Subcutaneous abdominal adipose tissue (tissue), 5 donors: Measurements from ENCODE around the gene SH3PXD2A.
"Not testable (repeated sequence)": the region's sequence is repeated elsewhere in the genome, so short reads cannot be mapped to it uniquely, and the experiment has no call there.

Experiments used
- H3K27ac ChIP-seq: one replicate; pipeline ENCODE4 v1.7.0; 2013; ENCODE audit warnings: low read depth, mild to moderate bottlenecking, inconsistent platforms, low read length, moderate library complexity
- H3K27me3 ChIP-seq, 5 donors: one replicate each; pipeline ENCODE4 v1.7.0; 2013; ENCODE audit warnings: low read length in 5 of 5, inconsistent platforms in 1 of 5; ENCODE audit not compliant: control insufficient read depth in 5 of 5, insufficient read depth in 4 of 5
- H3K36me3 ChIP-seq, 5 donors: one replicate each; pipeline ENCODE4 v1.7.0; 2013; ENCODE audit warnings: low read length in 5 of 5; ENCODE audit not compliant: control insufficient read depth in 5 of 5, insufficient read depth in 5 of 5
- H3K4me1 ChIP-seq, 5 donors: one replicate each; pipeline ENCODE4 v1.7.0; 2013; ENCODE audit warnings: low read length in 5 of 5, mild to moderate bottlenecking in 3 of 5, moderate library complexity in 1 of 5; ENCODE audit not compliant: control insufficient read depth in 5 of 5, insufficient read depth in 5 of 5
- H3K4me3 ChIP-seq, 5 donors: one replicate each; pipeline ENCODE4 v1.7.0; 2013; ENCODE audit warnings: low read length in 5 of 5, low read depth in 1 of 5
- H3K9ac ChIP-seq, 5 donors: one replicate each; pipeline ENCODE4 v1.7.0; 2013; ENCODE audit warnings: low read length in 5 of 5, mild to moderate bottlenecking in 4 of 5, moderate library complexity in 3 of 5
- H3K9me3 ChIP-seq, 5 donors: one replicate each; pipeline ENCODE4 v1.7.0; 2013; ENCODE audit warnings: low read length in 5 of 5; ENCODE audit not compliant: control insufficient read depth in 5 of 5
- donor health status: healthy.
- donor health status: healthy.
- donor health status: healthy.
- donor health status: healthy.
- donor health status: healthy.

The SH3PXD2A gene

GRCh38 chr10:103760233-103760632 lies 95.1 kb downstream of the SH3PXD2A start:
- H3K27me3 ChIP-seq, H3K36me3 ChIP-seq, H3K9me3 ChIP-seq, H3K4me3 ChIP-seq: not testable (repeated sequence)
- peaks cover 13 to 85% (median 62%) of the 10 kb centered on the region in 5 donors for H3K4me1 ChIP-seq
- peak overlapping the region; percentile 69 for H3K27ac ChIP-seq
- peak overlapping the region in 1 of 5 donors; percentile 18 for H3K9ac ChIP-seq

DNA sequence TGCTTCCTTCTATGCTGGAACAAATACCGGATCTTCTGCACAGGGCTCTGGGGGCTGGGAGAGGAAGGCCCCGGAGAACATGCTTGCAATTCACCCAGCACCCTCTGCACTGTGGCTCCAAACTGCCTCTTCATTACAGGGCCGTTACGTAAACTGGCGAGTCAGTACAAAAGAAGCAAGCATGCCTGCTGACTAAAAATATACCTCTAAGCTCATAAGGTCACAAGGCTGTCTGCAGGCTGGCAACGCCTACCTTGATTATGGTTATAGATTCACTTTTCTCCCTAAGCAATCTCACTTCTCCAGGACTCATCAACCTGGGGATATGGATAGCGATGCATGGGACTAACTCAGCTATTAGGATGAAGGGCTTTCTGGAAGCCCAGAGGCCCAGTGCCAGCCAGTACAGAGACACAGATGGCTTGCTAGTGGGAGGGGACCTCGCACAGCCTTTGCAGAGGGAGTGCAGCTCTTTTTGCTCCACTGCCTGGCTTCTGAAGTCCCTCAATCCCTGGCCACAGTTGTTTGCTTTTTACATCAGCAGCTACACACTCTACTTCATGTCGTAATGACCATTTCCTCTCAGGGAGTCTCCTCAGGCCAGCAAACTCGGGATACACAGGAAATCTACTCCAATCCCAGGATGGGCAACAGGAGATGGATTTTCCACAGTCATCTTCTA lies 96.1 kb downstream of the SH3PXD2A start:
- Histone ChIP-seq H3K9ac (no peak overlapping the region), H3K36me3 (no peaks in the 10 kb centered on the region), H3K4me1 (peaks cover 13 to 76% (median 60%) of the 10 kb centered on the region in 5 donors), H3K27ac (peak overlapping the region; percentile 69), H3K9me3 (no peaks in the 10 kb centered on the region), H3K27me3 (peaks cover 0 to 2% (median 0%) of the 10 kb centered on the region in 5 donors), H3K4me3 (peak overlapping the region in 1 of 5 donors; percentile 2)

- H3K36me3 ChIP-seq = no peaks in the 10 kb centered on the region
- H3K27ac ChIP-seq = peak overlapping the region; percentile 69
- H3K9me3 ChIP-seq = no peaks in the 10 kb centered on the region
- H3K27me3 ChIP-seq = no peaks in the 10 kb centered on the region
- no peak overlapping the region for H3K9ac ChIP-seq
- no peak overlapping the region for H3K4me3 ChIP-seq
- peaks cover 11 to 66% (median 53%) of the 10 kb centered on the region in 5 donors for H3K4me1 ChIP-seq
Observed at GRCh38 chr10:103758294-103758681, 97.1 kb downstream of the SH3PXD2A start.

- Histone ChIP-seq H3K27me3 (no peaks in the 10 kb centered on the region), H3K9me3 (no peaks in the 10 kb centered on the region), H3K27ac (peak overlapping the region; percentile 69), H3K36me3 (no peaks in the 10 kb centered on the region), H3K4me3 (no peak overlapping the region), H3K9ac (peak overlapping the region in 1 of 5 donors; percentile 9), H3K4me1 (peaks cover 10 to 60% (median 47%) of the 10 kb centered on the region in 5 donors)
Observed at GRCh38 chr10:103757531-103758293, 97.7 kb downstream of the SH3PXD2A start.

GRCh38 chr10:103756277-103756869 lies 99.0 kb downstream of the SH3PXD2A start:
- H3K9me3 ChIP-seq = peaks cover 0 to 5% (median 0%) of the 10 kb centered on the region in 5 donors
- no peaks in the 10 kb centered on the region for H3K27me3 ChIP-seq
- no peak overlapping the region for H3K9ac ChIP-seq
- H3K4me3 ChIP-seq = no peak overlapping the region
- peaks cover 10 to 49% (median 38%) of the 10 kb centered on the region in 5 donors for H3K4me1 ChIP-seq
- H3K27ac ChIP-seq = no peak overlapping the region
- H3K36me3 ChIP-seq = no peaks in the 10 kb centered on the region

GRCh38 chr10:103752680-103753248 lies 102.6 kb downstream of the SH3PXD2A start:
- Histone ChIP-seq H3K27me3 (no peaks in the 10 kb centered on the region), H3K36me3 (no peaks in the 10 kb centered on the region), H3K4me3 (no peak overlapping the region), H3K9ac (no peak overlapping the region), H3K9me3 (peaks cover 0 to 5% (median 0%) of the 10 kb centered on the region in 5 donors), H3K27ac (no peak overlapping the region), H3K4me1 (peaks cover 4 to 17% (median 10%) of the 10 kb centered on the region in 5 donors)

DNA sequence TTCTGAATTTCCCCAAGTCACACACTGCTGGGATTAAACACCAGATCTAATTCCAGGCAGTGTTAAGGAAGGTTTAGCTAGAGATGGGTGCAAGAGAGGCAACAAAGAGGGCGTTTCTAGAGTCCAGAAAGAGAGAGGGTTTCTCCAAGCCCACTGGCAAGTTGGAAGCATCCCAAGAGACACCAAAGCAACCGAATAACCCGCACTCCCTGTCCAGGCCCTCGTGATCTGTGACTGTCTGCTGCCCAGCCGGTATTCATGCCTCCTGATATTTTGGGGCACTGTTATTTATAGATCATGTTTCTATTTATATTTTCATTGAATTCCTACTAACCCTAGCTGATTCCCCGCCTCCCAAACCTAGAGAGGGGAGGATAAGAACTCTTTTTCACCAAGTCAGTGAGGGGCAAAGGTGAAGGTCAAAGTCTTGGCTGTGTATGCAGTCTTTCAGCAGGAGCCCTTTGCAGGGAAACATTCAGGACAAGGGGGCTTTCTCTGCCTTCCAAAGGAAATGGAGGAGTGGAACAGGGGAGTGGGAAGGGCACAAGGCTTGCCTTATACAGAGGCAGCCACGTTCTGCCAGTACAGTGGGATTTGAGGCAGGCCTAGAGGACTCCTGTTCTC lies 103.6 kb downstream of the SH3PXD2A start:
- no peaks in the 10 kb centered on the region for H3K27me3 ChIP-seq
- H3K27ac ChIP-seq = no peak overlapping the region
- no peaks in the 10 kb centered on the region for H3K36me3 ChIP-seq
- peaks cover 0 to 5% (median 0%) of the 10 kb centered on the region in 5 donors for H3K9me3 ChIP-seq
- no peak overlapping the region for H3K9ac ChIP-seq
- peaks cover 0 to 15% (median 2%) of the 10 kb centered on the region in 5 donors for H3K4me1 ChIP-seq
- no peak overlapping the region for H3K4me3 ChIP-seq

- Histone ChIP-seq H3K9me3 (peaks cover 0 to 5% (median 0%) of the 10 kb centered on the region in 5 donors), H3K27ac (no peak overlapping the region), H3K27me3 (no peaks in the 10 kb centered on the region), H3K9ac (no peak overlapping the region), H3K4me1 (peaks cover 0 to 14% (median 0%) of the 10 kb centered on the region in 5 donors), H3K4me3 (no peak overlapping the region), H3K36me3 (no peaks in the 10 kb centered on the region)
Observed at GRCh38 chr10:103750836-103751235, 104.5 kb downstream of the SH3PXD2A start.

DNA sequence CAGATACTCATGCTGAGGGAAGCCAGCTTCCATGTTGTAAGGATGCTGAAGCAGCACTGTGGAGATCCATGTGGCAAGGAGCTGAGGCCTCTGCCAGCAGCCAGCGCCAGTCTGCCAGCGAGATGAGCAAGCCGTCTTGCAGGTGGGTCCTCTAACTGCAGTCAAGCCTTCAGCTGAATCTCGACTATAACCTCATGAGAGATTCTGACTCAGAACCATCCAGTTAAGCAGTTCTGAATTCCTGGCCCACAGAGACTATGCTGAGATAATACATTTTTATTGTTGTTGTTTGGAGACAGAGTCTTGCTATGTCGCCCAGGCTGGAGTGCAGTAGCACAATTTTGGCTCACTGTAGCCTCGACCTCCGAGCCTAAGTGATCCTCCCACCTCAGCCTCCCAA lies 105.6 kb downstream of the SH3PXD2A start:
- Histone ChIP-seq H3K9me3 (peaks cover 0 to 5% (median 0%) of the 10 kb centered on the region in 5 donors), H3K27me3 (no peaks in the 10 kb centered on the region), H3K27ac (no peak overlapping the region), H3K4me3 (no peak overlapping the region), H3K4me1 (peaks cover 0 to 19% (median 0%) of the 10 kb centered on the region in 5 donors), H3K9ac (no peak overlapping the region), H3K36me3 (no peaks in the 10 kb centered on the region)
